A549 (cell line): ENCODE measurements around the gene KMT2D.

Experiments
- CTCF ChIP-seq: fragments of >200 bp; sonication (Bioruptor Twin); formaldehyde crosslinking; IDR thresholded peaks from 3 replicates; pipeline ENCODE4 v1.5.1; 2016
- HOXA7 ChIP-seq: fragments of 250-450 bp; sonication (Bioruptor Pico); IDR thresholded peaks from 2 replicates; pipeline ENCODE4 v1.5.0; 2020; ENCODE audit warnings: mild to moderate bottlenecking, moderate library complexity

- no peak for TF ChIP-seq CTCF
- TF ChIP-seq HOXA7 (CRISPR knock-in tag): no peak
Observed at GRCh38 chr12:49044660-49045059, 15.9 kb downstream of the KMT2D start.
